Measurements from ENCODE around the gene KMT2A.
"Not testable (repeated sequence)": the region's sequence is repeated elsewhere in the genome, so short reads cannot be mapped to it uniquely, and the experiment has no call there.

Gene KMT2A

GRCh38 chr11:118533769-118534729, 97.8 kb downstream of the KMT2A start:
- no peak for DNase-seq

GRCh38 chr11:118535261-118535660, 99.0 kb downstream of the KMT2A start:
- DNase-seq = no peak

GRCh38 chr11:118536726-118537125, 100.4 kb downstream of the KMT2A start:
- no peak for DNase-seq

- DNase-seq = no peak
These were observed 101.2 kb downstream of the KMT2A start for GRCh38 chr11:118537409-118537980.

GRCh38 chr11:118544010-118544646, 107.8 kb downstream of the KMT2A start:
- DNase-seq = no peak

GRCh38 chr11:118544647-118545010, 108.3 kb downstream of the KMT2A start:
- no peak for DNase-seq

- DNase-seq = no peak
These were observed 109.2 kb downstream of the KMT2A start for GRCh38 chr11:118545533-118545932.

- no peak for DNase-seq
These were observed 110.8 kb downstream of the KMT2A start for GRCh38 chr11:118547132-118547531.

GRCh38 chr11:118552341-118552740, 116.0 kb downstream of the KMT2A start:
- DNase-seq = no peak

GRCh38 chr11:118560806-118561205, 124.5 kb downstream of the KMT2A start:
- DNase-seq = no peak

GRCh38 chr11:118565051-118565450, 128.8 kb downstream of the KMT2A start:
- no peak for DNase-seq

- DNase-seq = no peak
These were observed 133.4 kb downstream of the KMT2A start for GRCh38 chr11:118569670-118570069.

- DNase-seq = no peak
These were observed 134.5 kb downstream of the KMT2A start for GRCh38 chr11:118570787-118571186.

GRCh38 chr11:118571701-118572060, 135.4 kb downstream of the KMT2A start:
- DNase-seq = not testable (repeated sequence)

GRCh38 chr11:118572061-118572980, 136.0 kb downstream of the KMT2A start, which contains the start of gene ARCN1:
Gene ARCN1, plus strand, starts transcription at chr11:118572409. Its CDS starts 139 bp downstream, at chr11:118572548.
- peak; percentile 89 for DNase-seq

GRCh38 chr11:118572981-118573550, 136.8 kb downstream of the KMT2A start:
- peak; percentile 53 for DNase-seq

GRCh38 chr11:118574636-118575035, 138.3 kb downstream of the KMT2A start:
- DNase-seq = no peak

Data from islet precursor cell (in vitro differentiated cells).